NCI-H1417 treated with DMSO at 0.1 percent for 48 hours (cell line): Measurements from ENCODE around the gene SPON2.
"Not testable (repeated sequence)": the region's sequence is repeated elsewhere in the genome, so short reads cannot be mapped to it uniquely, and the experiment has no call there.

Experiments used
- DNase-seq: peaks from one replicate; lab custom pipeline; 2025; lab: John Stamatoyannopoulos, UW

Gene SPON2

GRCh38 chr4:1151541-1151940, 20.8 kb downstream of the SPON2 start:
- no peak for DNase-seq

DNA sequence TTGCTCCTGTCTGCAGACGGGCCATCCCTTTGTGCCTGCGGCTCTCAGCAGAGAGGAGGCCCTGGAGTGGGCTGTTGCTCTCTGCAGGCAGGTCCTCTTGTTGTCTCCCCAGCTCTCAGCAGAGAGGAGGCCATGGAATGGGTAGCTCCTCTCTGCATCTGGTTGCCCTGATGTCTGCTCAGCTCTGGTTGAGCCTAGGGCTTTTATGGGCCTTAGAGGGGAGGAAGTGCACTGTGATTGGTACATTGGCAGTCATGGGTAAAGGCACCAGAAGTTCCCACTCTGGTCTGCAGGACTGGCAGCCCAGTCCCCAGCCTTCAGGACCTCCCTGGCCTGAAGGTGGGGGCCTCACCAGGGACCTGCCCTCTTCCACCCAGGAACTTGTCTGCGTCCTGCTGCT, 21.5 kb downstream of the SPON2 start:
- no peak for DNase-seq

- no peak for DNase-seq
These were observed 32.5 kb downstream of the SPON2 start for GRCh38 chr4:1139860-1140259.

DNA sequence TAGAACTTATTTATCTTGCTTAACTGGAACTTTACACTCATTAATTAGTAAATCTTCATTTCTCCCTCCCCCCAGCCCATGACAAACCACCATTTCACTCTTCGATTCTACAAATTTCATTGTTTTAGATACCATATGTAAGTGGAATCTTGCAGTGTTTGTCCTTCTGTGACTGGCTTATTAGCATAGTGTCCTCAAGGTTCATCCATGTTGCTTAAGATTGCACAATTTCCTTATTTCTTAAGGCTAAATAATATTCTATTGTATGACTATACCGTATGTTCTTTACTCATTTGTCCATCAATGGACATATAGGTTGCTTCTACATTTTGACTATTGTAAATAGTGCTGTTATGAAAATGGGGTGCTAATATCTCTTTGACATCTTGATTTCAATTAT, 34.5 kb downstream of the SPON2 start:
- DNase-seq, result no peak

DNA sequence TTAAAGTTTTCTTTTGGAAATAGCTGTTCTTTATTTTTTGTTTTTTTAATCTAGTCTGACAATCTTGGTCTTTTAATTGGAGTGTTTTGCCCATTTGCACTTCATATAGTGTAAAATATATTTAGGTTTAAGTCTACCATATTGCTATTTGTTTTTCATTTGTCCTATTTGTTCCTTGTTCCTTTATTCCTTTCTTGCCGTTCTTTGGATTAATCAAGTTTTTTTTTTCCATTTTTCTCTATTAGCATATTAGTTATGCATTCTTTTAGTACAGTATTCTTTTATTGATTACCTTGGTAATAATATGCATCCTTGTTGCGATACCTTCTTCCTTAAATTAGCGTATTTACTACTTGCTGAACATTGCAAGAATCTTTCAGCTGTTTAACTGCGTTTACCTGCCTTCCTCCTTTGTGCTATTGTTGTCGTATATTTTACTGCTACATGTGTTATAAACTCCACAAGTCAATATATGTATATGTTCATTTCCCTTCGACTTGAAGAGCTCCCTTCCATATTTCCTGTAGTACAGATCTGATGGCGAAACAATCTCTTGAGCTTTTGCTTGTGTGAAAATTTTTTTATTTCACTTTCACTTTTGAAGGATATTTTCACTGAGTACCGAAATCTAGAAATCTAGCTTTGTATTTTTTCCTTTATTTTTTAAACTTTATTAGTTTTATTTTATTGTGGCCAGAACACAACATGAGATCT, 35.2 kb downstream of the SPON2 start:
- no peak for DNase-seq

- DNase-seq, result no peak
These were observed 36.3 kb downstream of the SPON2 start for GRCh38 chr4:1136048-1136447.

GRCh38 chr4:1133033-1133432, 39.4 kb downstream of the SPON2 start:
- no peak for DNase-seq

GRCh38 chr4:1130316-1131186, 41.8 kb downstream of the SPON2 start:
- no peak for DNase-seq

GRCh38 chr4:1126506-1126905, 45.9 kb downstream of the SPON2 start:
- no peak for DNase-seq

GRCh38 chr4:1125466-1125865, 46.9 kb downstream of the SPON2 start:
- not testable (repeated sequence) for DNase-seq

GRCh38 chr4:1124818-1125217, 47.6 kb downstream of the SPON2 start:
- no peak for DNase-seq

DNA sequence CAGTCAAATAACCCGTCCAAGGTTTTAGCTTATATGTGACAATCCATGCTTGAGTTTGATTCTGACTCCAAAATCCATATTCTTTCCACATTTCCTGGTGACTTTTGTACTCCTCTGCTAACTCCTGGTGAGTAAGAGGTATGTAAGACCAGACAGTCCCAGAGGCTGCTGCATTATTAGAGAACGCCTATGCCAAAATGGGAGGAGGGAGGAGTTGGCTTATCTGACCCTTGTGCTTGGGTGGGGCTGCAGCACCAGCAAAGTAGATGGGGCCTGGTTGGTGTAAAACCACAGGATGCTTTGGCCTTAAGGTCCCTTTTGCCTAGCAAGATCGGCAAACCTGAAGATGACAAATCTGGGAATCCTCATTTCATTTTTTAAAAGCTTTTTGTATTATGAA, 49.9 kb downstream of the SPON2 start:
- no peak for DNase-seq
